Body of pancreas (tissue), 4 donors: Measurements from ENCODE around the gene SLAMF9. TPM values are rescaled to one million over a fixed set of nuclear protein-coding genes. Genes with fewer than 3 reads are reported as not detected.

Source experiments
- ATAC-seq: fragments of 150-250 bp; one replicate; pipeline ENCODE4 v1.9.1; 2016
- DNase-seq, 4 donors: peaks; one replicate each; pipeline ENCODE4 v3.0.0-alpha.2; 2019
- H3K27ac ChIP-seq, 4 donors: fragments of 200-600 bp; sonication (generic); 1 replicate in 3 of 4; 2 replicates in 1 of 4; pipeline versions ENCODE4 v1.5.1 to v1.6.1; 2016 to 2019; ENCODE audit warnings: mild to moderate bottlenecking in 1 of 4, mixed read lengths in 1 of 4, moderate library complexity in 1 of 4
- H3K27me3 ChIP-seq, 2 donors: fragments of 200-600 bp; sonication (generic); one replicate each; pipeline ENCODE4 v1.6.0; 2016; ENCODE audit warnings: mild to moderate bottlenecking in 1 of 2
- H3K36me3 ChIP-seq, 2 donors: fragments of 200-600 bp; sonication (generic); replicated peaks in 1 of 2; 2 replicates each; pipeline ENCODE4 v1.5.1; 2016; ENCODE audit warnings: low read depth in 2 of 2; ENCODE audit not compliant: insufficient read depth in 1 of 2
- H3K4me1 ChIP-seq: fragments of 200-600 bp; sonication (generic); one replicate; pipeline ENCODE4 v1.6.0; 2016
- H3K4me3 ChIP-seq, 2 donors: fragments of 200-600 bp; sonication (generic); 1 replicate in 1 of 2; 2 replicates in 1 of 2; pipeline ENCODE4 v1.5.1; 2016 to 2019
- H3K9me3 ChIP-seq, 3 donors: fragments of 200-600 bp; sonication (generic); 1 replicate in 2 of 3; 2 replicates in 1 of 3; pipeline ENCODE4 v1.5.1; 2016
- CTCF ChIP-seq, 7 experiments: fragments of 450-650 bp in 4 of 7; fragments of 200-600 bp in 3 of 7; sonication (generic) in 3 of 7; IDR thresholded peaks; one replicate each; pipeline ENCODE4 v1.5.1; 2016 to 2019; ENCODE audit warnings: antibody characterized with exemption in 7 of 7
- POLR2A ChIP-seq, 3 donors: fragments of 450-650 bp; IDR thresholded peaks; one replicate each; pipeline ENCODE4 v1.6.1; 2016; ENCODE audit warnings: antibody characterized with exemption in 3 of 3, mild to moderate bottlenecking in 2 of 3
- WGBS, 2 donors: methylation state at CpG; one replicate each; pipeline ENCODE4 v1.1.5; 2017; 5-methylcytosine and 5-hydroxymethylcytosine counted together
- intact Hi-C: fragments of 100-400 bp; cut with DNase I; formaldehyde crosslinking; loops from one replicate; pipeline ENCODE4 v1.15.1; 2023
- total RNA-seq, 2 donors: library from RNA; depleted of rRNA; stranded (reverse); fragments of >200 nt; gene quantifications; one replicate each; pipeline ENCODE4 v1.1.0, GENCODE V29; 2016

The SLAMF9 gene
- total RNA-seq, 2 donors from 2014 or later = not detected

- H3K27me3 ChIP-seq = no peaks in the 10 kb centered on the region
- WGBS, 2 donors = 91 to 100% methylated on average over 3 of the region's 3 CpGs
- H3K4me3 ChIP-seq = no peak overlapping the region
- DNase-seq (no peak), ATAC-seq (no peak)
- H3K9me3 ChIP-seq = no peaks in the 10 kb centered on the region
- intact Hi-C loops = no loop called here
- no peak overlapping the region for H3K27ac ChIP-seq
- TF ChIP-seq POLR2A (IDR thresholded peaks at IDR 0.05) (no peak), CTCF (IDR thresholded peaks at IDR 0.05) (no peak)
- peaks cover 22% of the 10 kb centered on the region for H3K4me1 ChIP-seq
- no peaks in the 10 kb centered on the region for H3K36me3 ChIP-seq
Measured at GRCh38 chr1:159902541-159902940, 51.5 kb downstream of the SLAMF9 start.

Other genes with a start within 250 kb of the SLAMF9 start
- 1 to 10 TPM in 1 of 2 donors, under 1 TPM in 1; 0.33 to 1.6 TPM for gene CRP, start 239.6 kb downstream of the SLAMF9 start, total RNA-seq
- 10 to 100 TPM; 60.6 to 91.1 TPM for gene DUSP23, start 173.3 kb downstream of the SLAMF9 start, total RNA-seq
- 1 to 10 TPM in 1 of 2 donors, not detected in 1; 6.3 TPM for gene FCRL6, start 151.9 kb downstream of the SLAMF9 start, total RNA-seq
- 1 to 10 TPM in 1 of 2 donors, not detected in 1; 3.6 TPM for gene SLAMF8, start 127.4 kb downstream of the SLAMF9 start, total RNA-seq
- not detected for gene VSIG8, start 91.6 kb downstream of the SLAMF9 start, total RNA-seq
- gene CFAP45, start 54.1 kb downstream of the SLAMF9 start, total RNA-seq = not detected
- 100 to 1,000 TPM in 1 of 2 donors, 10 to 100 TPM in 1; 63.0 to 118 TPM for gene TAGLN2, start 28.7 kb downstream of the SLAMF9 start, total RNA-seq
- 1 to 10 TPM; 2.3 to 4.9 TPM for gene IGSF9, start 8.6 kb downstream of the SLAMF9 start, total RNA-seq
- 1 to 10 TPM; 4.9 to 7.8 TPM for gene PIGM, start 77.8 kb upstream of the SLAMF9 start, total RNA-seq
- not detected for gene KCNJ10, start 115.9 kb upstream of the SLAMF9 start, total RNA-seq
- not detected for gene KCNJ9, start 127.3 kb upstream of the SLAMF9 start, total RNA-seq
- gene IGSF8, start 144.4 kb upstream of the SLAMF9 start, total RNA-seq = 10 to 100 TPM; 18.4 to 46.8 TPM
- gene ATP1A2, start 161.5 kb upstream of the SLAMF9 start, total RNA-seq = 10 to 100 TPM in 1 of 2 donors, 1 to 10 TPM in 1; 1.6 to 41.2 TPM
- not detected for gene ATP1A4, start 197.4 kb upstream of the SLAMF9 start, total RNA-seq
- not detected for gene CASQ1, start 236.3 kb upstream of the SLAMF9 start, total RNA-seq